ENCODE data around the gene EXOSC5. TPM values are rescaled to one million over a fixed set of nuclear protein-coding genes. Genes with fewer than 3 reads are reported as not detected.

The EXOSC5 gene
- 76.4 to 93.1 TPM (median 83.1 TPM) in 5 replicates for total RNA-seq (2022; extraction: Qiagen RNA extraction)

DNA sequence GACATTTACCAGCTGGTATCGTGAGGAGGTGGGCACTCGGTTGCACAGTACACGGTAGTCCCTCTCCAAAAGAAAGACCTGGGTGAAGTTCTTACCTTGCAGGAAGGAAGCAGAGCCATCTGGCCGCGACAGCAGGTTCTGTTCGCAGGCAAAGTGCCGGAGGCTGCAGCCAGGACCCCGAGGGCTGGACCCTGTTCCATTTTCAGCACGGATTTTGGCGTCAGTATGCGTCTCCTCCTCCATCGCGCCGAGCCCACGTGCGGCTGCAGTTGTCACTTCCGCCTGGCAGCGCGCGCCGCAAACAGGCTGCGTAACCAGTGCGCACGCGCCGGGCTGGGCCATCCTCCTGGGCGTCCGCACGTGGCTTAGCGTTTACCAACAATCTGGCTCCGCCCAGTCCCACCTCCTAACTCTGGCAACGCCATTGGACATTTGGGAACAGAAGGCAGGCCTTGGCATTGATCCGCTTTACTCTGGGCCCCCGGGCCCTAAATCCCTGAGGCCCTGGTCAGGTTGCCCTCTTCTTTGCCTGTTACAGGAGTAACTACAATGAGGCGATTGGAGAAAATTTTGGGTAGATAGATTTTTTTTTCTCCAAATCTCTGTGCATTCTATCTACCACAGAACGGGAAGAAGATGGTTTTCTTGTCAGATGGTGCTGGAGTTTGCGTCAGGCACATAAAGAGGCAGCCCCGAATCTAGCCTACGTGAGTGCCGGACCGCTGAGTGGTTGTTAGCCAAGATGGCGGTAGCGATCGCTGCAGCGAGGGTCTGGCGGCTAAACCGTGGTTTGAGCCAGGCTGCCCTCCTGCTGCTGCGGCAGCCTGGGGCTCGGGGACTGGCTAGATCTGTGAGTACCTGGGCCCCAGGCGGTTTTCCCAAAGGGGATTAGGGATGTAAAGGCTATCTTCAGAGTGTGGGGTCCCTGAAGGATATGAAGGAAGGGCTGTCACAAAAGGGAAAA is at the start of gene EXOSC5, which contains the start of gene BCKDHA:
EXOSC5 (minus strand) TSS at position 274 of the 964 bp plus-strand sequence; CDS start at position 243, 31 bp downstream.
BCKDHA (plus strand) TSS at position 733 of the 964 bp plus-strand sequence; CDS start at position 743, 10 bp downstream.

DNA sequence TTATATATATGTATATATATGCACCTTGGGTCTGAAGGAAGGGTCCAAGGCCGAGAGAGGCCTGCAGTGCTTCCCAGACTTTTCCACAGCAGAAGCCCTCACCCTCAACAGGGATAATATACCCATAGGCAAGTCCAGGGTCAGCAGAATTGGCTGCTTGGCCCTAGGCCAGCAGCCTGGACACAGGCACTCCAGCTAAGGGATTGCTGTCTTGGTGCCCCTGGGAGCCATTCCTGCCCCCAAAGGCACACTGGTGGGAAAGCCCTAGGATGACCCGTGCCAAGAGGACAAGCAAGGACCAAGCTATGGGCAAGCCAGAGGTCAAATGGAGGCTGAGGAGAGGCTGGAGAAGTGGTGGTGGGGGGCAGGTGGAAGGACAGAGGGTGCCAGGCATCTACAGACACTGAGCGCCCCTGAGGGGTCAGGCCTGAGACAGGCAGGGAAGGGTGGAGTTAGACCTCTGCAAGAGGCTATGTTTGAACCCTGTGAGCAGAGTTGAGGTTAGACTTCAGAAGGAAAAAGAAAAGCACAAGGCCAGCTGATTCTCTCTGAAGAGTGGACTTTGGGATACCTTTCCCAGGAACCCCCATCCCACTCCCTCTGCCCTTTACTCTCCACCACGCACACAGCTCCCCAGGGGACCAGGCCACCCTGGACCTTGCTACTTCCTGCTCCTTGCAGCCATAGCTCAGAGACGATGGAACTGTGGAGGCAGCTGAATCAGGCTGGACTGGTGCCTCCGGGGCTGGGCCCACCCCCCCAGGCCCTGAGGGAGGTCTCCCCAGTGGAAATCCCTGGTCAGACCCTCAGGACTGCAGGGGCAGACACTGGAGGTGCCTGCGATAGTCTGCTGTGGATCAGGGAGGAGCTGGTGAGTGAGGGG is 45.6 kb upstream of the EXOSC5 start, which contains the start of gene ERICH4:
ERICH4 (plus strand) TSS at position 684 of the 883 bp plus-strand sequence; CDS start at position 698, 14 bp downstream.

DNA sequence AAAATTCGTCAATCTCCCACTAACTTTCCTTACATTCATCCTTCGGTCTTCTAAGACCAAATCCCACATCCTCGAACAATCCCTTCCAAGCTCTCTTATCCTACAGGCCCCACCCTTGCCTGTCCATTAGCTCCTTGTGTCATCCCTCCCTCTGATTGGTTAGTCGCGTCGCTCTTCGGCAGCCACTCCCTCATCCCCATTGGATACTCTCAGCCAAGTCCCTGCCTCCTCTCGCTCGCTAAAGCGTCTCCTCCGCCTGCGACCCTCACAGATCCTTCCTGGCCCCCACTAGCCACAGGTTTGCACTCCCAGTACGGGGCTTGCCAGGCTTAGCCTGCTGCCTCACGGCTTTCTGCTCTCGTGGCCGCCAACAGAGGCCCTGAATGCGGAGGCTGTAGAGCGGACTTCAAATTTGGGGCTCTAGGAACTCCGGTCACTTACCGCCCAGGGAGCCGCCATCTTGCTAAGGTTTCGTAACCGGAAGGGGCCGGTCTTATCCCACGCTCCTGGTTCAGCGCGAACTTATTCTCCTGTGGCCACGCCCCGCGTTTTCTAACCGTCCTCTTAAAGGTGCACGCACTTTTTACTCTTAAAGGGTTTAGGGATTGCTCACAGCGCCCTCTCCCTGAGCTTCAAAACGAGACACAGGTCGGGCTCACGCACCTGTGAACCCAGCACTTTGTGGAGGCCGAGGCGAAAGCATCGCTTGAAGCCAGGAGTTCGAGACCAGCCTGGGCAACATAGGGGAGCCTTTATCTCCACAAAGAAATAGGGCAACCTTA is 42.5 kb upstream of the EXOSC5 start, which contains the start of gene DMAC2:
DMAC2 (minus strand) TSS at position 472 of the 782 bp plus-strand sequence; CDS start at position 459, 13 bp downstream.

DNA sequence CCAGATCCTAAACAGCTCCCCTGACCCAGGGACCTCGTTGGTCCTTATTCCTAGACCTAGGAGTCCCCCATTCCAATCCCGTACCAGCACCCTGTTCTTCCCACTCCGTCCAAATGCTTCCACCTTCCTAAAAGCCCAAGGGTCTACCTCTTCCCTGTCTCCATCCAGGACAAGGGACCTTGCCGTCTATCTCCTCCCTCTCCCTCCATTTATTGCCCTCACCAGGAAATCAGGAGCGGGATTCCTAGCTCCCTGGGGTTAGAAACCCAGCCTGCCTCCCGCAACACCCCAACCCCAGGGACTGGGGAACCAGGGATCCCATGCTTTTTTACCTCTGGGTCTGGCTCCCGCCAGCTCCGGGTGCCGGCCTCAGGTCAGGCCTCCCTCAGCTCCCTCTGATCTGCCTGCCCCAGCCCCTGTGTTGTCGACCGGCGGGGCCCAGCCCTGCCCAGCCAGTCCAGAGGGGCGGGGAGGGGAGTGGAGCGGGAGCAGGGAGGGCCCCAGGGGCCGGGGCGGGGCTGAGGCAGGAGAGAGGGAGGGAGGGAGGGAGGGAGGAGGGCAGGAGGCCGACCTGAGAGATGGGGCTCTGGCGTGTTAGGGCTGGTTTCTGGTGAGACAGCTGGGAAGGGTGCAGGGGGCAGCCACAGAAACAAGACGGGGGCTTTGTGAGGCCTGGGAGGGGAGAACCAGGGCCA is 29.9 kb upstream of the EXOSC5 start, which contains the start of gene B3GNT8:
B3GNT8 (minus strand) TSS at position 423 of the 695 bp plus-strand sequence. CDS start 596 bp downstream, outside the sequence.

DNA sequence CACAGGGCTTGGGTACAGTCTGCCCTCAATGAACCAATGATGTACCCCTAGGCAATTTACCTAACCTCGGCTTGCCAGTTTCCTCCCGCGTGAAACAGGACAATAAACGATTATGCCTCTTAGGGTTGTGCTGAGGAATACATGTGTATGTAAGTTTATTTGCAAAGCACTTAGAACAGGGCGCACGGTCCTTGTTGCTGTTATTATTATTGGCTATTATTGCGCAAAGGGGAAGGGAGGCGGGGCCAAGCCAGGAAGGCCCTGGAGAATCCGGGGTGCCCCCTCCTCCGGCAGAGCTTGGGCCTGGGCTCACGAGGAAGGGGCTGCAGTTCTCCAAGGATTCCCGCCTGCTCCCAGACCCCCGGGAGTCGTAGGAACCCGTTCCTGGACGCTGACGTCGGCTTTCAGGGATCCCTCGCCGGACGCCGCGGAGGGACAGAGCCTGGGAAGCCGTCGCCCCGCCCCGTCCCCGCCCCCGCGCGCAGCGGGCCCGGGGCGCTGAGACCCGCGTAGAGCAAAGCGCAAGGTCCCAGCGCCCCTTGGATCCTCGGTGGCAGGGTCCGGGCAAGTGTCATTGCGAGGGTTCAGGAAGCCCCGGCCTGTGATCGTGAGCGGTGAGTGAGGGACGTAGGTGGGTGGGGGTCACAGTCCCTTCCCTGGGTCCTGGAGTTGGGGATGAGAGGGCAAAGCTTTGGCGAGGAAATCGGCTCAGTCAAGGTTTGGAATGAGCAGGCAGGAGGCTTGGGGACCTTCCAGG is 20.7 kb downstream of the EXOSC5 start, which contains the start of gene TMEM91:
TMEM91 (plus strand) TSS at position 293 of the 757 bp plus-strand sequence. CDS start 1,777 bp downstream, outside the sequence.

DNA sequence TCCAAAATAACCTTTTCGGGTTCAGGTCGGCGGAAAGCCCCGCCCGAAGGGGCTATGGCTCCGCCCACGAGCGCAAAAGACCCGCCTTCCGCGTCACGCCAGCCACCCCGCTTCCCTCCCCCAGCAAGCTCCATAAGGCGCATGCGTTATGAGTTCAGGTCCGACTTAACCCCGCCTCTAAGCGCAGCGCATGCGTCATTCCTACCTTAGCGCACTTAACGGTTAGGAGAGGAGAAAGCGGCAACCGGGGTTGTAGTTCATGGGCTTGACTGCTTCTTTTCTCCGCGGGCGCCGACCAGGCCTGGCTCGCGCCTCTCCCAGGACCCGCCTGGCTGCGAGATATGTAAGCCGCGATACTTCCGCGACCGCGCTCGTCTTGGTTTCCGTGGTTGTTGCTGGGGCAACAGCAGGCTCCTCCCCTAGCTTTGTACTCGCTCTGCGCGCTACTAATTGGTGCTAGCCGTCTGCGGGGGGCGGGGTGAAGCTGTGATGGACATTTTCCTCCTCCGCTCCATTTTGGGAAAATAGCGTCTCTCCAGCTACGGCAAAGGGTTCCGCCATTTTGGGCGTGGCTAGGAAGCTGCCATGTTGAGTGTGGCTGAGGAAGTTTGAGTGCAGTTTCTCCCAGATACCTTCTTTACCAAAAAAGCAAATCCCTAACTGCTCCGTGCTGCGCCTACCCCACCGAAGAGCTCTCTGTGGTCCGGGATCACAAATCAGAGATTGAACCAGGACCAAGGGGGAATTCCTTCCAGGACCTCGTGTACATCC is 33.2 kb downstream of the EXOSC5 start, which contains the start of gene B9D2:
B9D2 (minus strand) TSS at position 397 of the 771 bp plus-strand sequence. CDS start 630 bp downstream, outside the sequence.

DNA sequence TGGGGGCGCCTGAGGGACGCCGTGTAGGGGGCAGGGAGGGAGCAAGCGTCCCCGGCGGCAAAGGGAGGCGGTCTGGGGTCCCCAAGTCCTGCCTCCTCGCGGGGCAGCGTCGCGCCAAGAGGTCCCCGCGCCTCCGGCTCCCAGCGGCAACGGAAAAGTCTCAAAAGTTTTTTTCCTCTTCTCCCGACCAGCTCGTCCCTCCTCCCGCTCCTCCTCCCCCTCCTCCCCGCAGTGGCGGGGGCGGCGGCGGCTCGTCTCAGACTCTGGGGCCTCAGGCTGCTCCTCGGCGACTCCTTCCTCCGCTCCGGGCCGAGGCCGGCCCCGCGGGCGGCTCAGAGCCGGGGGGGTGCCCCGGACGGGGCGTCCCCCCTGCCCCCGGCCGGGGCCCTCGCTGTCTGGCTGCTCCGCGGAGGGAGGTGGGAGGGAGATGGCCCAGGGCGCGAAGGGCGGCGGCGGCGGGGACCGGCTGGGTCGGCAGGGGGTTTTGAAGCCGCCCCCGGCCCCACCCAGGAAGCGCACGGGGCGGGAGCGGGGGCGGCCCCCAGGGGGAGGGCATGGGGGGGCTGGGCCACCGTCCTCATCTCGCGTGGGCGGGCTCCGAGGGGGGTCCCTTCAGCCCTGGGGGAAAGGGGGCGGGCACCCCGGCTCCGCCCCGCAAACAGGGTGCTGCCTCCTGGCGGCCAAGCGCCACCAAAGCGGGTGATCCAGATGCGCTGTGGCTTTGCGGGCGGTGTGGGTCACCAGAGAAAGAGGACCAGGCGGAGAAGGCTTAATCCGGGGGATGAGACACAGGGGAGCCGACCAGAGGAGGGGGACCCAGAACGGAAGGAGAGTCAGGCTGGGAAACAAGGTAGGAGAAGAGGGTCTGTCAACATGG is 43.5 kb downstream of the EXOSC5 start, which contains the start of gene TGFB1:
TGFB1 (minus strand) TSS at position 457 of the 877 bp plus-strand sequence. CDS start 878 bp downstream, outside the sequence.

Other genes starting within 250 kb of the EXOSC5 start
- gene CYP2S1, start 204.1 kb downstream of the EXOSC5 start, total RNA-seq (2022; extraction: Qiagen RNA extraction) = 16.1 to 27.3 TPM (median 23.6 TPM) in 5 replicates
- 86.6 to 117 TPM (median 114 TPM) in 5 replicates for gene AXL, start 178.1 kb downstream of the EXOSC5 start, total RNA-seq (2022; extraction: Qiagen RNA extraction)
- 295 to 360 TPM (median 348 TPM) in 5 replicates for gene HNRNPUL1, start 133.0 kb downstream of the EXOSC5 start, total RNA-seq (2022; extraction: Qiagen RNA extraction)
- 29.4 to 46.1 TPM (median 43.0 TPM) in 5 replicates for gene CCDC97, start 87.2 kb downstream of the EXOSC5 start, total RNA-seq (2022; extraction: Qiagen RNA extraction)
- gene TGFB1, start 43.4 kb downstream of the EXOSC5 start, total RNA-seq (2022; extraction: Qiagen RNA extraction) = 108 to 165 TPM (median 162 TPM) in 5 replicates
- gene B9D2, start 33.2 kb downstream of the EXOSC5 start, total RNA-seq (2022; extraction: Qiagen RNA extraction) = 23.3 to 27.5 TPM (median 25.3 TPM) in 5 replicates
- gene TMEM91, start 20.8 kb downstream of the EXOSC5 start, total RNA-seq (2022; extraction: Qiagen RNA extraction) = 2.8 to 6.3 TPM (median 5.0 TPM) in 5 replicates
- 42.2 to 50.9 TPM (median 43.2 TPM) in 5 replicates for gene BCKDHA, start 459 bp upstream of the EXOSC5 start, total RNA-seq (2022; extraction: Qiagen RNA extraction)
- 0.10 to 0.25 TPM (median 0.15 TPM) in 4 of 5 replicates, not detected in the other for gene B3GNT8, start 30.0 kb upstream of the EXOSC5 start, total RNA-seq (2022; extraction: Qiagen RNA extraction)
- gene DMAC2, start 42.6 kb upstream of the EXOSC5 start, total RNA-seq (2022; extraction: Qiagen RNA extraction) = 98.5 to 129 TPM (median 111 TPM) in 5 replicates
- not detected in 5 replicates for gene ERICH4, start 45.8 kb upstream of the EXOSC5 start, total RNA-seq (2022; extraction: Qiagen RNA extraction)
- 0.15 TPM in 1 of 5 replicates, not detected in the others for gene CEACAM21, start 178.8 kb upstream of the EXOSC5 start, total RNA-seq (2022; extraction: Qiagen RNA extraction)
- not detected in 5 replicates for gene CEACAM4, start 229.7 kb upstream of the EXOSC5 start, total RNA-seq (2022; extraction: Qiagen RNA extraction)

Measured in A549 treated with dexamethasone at 1 μM for 4 hours (cell line).